NCI-H2107 (cell line): ENCODE data around the gene FBRSL1.

ENCODE experiments used
- DNase-seq: peaks from one replicate; lab custom pipeline; 2025; lab: John Stamatoyannopoulos, UW

The FBRSL1 gene

GRCh38 chr12:132558861-132559623 is 69.1 kb downstream of the FBRSL1 start:
- no peak for DNase-seq

- peak; percentile 41 for DNase-seq
Measured at GRCh38 chr12:132559652-132560363, 69.9 kb downstream of the FBRSL1 start.

DNA sequence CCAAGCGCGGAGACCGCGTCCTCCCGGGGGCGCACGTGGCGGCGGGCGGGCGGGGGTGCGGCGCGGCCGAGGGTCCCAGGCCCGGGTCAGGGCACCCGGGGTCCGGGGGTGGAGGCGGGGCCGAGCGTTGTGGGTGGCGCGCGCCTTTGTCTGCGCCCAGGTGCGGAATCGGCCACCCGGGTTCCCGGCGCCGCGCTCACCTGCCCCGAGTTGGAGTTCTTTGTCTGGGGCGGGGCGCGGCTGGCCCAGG is 70.3 kb downstream of the FBRSL1 start:
- peak; percentile 14 for DNase-seq

DNA sequence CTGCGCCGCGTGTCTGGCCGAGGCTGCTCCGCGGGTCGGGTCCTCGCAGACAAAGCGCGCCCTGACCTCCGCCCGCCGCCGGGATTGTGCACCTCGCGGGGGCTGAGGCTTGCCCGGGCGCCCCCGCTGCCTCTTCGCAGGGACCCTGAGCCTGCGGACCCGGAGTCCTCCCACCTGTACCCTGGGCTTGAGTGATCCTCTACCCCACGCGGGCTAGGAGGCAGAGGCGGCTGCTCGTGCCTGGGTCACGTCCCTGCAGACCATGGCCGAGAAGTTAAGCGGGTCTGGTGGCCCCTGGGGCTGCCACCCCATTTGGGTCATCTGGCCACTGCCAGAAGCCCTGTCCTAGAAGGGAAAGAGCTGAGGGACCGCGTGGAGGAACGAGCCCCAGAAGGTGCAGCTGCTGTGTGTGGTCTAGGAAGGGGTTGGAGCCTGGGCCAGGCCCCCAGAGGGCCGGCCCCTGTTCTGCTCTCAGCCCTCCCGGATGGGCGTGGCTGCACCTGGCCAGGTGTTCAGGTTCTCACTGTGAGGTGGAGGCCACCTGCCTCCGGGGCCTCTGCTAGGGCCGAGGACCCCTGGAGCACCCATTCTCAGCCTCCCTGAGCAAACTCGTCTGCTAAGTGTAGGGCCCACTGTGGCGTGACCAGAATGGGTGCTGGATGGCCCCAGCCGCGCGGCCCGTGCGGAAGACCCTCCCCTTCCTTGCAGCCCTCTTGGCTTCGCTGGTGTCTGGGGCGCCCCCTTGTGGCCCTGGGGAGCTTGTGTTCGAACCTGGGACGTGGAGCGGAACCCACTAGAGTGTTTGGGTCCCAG is 70.9 kb downstream of the FBRSL1 start:
- DNase-seq = peak; percentile 59
